ENCODE data around the gene AFDN. TPM values are rescaled to one million over a fixed set of nuclear protein-coding genes. Genes with fewer than 3 reads are reported as not detected.

The AFDN gene
- total and polyA plus RNA-seq, 9 donors = 24.4 to 266 (median 86.6) TPM

DNA sequence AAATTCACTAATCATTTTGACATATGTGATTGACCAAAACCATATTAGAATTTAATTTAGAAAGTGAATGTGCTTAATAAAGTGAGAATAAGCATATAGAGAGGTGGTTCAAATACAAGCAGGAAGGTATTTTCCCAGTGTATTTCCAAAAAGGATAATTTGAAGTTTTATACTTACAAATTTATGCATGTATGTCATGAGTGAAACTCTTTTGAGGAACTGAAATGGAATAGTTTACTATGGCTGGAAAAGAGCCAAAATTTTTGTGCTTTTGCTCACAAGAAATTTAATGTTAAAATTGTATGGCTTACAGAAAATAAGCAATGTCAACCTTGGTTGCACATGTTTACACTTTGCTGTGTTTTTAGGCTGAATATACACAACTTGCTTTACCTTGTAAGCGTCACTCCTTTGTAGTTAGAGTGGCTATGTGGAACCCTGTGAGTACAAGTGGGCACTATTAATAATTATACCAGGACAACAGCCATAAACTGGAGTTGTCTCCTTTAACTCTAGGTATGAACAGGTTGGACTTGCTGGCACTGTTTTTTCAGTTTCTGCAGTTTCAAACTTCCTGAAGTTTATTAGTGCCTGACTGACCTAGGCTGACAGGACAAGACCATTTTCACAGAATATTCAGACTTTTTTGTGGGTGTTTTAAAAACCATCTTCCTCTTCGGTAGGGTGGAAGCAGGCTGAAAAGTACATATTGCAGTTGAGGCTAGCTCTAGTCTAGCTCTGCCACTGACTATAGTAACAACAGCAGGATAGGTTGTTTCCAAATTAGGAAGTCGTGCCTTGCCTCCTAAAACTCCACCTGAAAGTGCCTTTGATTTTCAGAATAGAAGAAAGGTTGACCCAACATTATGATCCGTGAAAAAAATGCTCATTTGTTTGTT is 6.0 kb downstream of the AFDN start:
- H3K4me3 ChIP-seq = no peak overlapping the region
- H3K4me1 ChIP-seq (ENCODE audit: insufficient read depth) = no peaks in the 10 kb centered on the region
- H3K27ac ChIP-seq = no peak overlapping the region
- H3K27me3 ChIP-seq = peaks cover 3% of the 10 kb centered on the region
- no peak for TF ChIP-seq POLR2A (IDR thresholded peaks at IDR 0.05)
- TF ChIP-seq EP300 (IDR thresholded peaks at IDR 0.05) = no peak
- TF ChIP-seq, protein P1, sequence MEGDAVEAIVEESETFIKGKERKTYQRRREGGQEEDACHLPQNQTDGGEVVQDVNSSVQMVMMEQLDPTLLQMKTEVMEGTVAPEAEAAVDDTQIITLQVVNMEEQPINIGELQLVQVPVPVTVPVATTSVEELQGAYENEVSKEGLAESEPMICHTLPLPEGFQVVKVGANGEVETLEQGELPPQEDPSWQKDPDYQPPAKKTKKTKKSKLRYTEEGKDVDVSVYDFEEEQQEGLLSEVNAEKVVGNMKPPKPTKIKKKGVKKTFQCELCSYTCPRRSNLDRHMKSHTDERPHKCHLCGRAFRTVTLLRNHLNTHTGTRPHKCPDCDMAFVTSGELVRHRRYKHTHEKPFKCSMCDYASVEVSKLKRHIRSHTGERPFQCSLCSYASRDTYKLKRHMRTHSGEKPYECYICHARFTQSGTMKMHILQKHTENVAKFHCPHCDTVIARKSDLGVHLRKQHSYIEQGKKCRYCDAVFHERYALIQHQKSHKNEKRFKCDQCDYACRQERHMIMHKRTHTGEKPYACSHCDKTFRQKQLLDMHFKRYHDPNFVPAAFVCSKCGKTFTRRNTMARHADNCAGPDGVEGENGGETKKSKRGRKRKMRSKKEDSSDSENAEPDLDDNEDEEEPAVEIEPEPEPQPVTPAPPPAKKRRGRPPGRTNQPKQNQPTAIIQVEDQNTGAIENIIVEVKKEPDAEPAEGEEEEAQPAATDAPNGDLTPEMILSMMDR (IDR thresholded peaks at IDR 0.05) = no peak
- no peaks in the 10 kb centered on the region for H3K36me3 ChIP-seq
- intact Hi-C loops (cut with DNase I) = no loop called here
- DNase-seq = no peak
- H3K9me3 ChIP-seq = no peaks in the 10 kb centered on the region
- WGBS, 3 donors = 57 to 64% (median 59%) methylated on average over 4 of the region's 4 CpGs

DNA sequence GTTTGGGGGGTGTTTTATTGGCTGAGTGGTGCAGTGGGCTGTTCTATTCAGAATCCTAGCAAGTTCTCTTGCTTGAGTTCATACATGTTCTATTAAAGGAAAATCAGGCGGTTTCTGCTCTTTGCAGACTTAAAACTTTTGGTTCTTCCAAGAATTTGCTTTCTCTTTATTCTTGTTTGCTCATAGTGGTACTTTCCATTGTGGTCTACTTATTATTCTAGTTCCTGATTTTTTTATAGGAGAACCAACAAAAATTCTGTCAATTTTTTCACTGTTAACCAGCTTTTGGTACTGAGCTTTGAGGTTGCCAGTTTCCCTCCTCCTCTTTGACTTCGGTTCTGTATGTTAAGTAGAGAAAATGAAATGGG is 6.7 kb downstream of the AFDN start:
- H3K4me3 ChIP-seq = no peak overlapping the region
- no peaks in the 10 kb centered on the region for H3K36me3 ChIP-seq
- WGBS, 3 donors = 67 to 82% (median 78%) methylated on average over 2 of the region's 2 CpGs
- DNase-seq = no peak
- intact Hi-C loops (cut with DNase I) = no loop called here
- H3K27ac ChIP-seq = no peak overlapping the region
- no peaks in the 10 kb centered on the region for H3K4me1 ChIP-seq (ENCODE audit: insufficient read depth)
- H3K27me3 ChIP-seq = peaks cover 3% of the 10 kb centered on the region
- H3K9me3 ChIP-seq = no peaks in the 10 kb centered on the region
- TF ChIP-seq POLR2A (IDR thresholded peaks at IDR 0.05) (no peak), EP300 (IDR thresholded peaks at IDR 0.05) (no peak)
- TF ChIP-seq, protein P1 (IDR thresholded peaks at IDR 0.05) = no peak

DNA sequence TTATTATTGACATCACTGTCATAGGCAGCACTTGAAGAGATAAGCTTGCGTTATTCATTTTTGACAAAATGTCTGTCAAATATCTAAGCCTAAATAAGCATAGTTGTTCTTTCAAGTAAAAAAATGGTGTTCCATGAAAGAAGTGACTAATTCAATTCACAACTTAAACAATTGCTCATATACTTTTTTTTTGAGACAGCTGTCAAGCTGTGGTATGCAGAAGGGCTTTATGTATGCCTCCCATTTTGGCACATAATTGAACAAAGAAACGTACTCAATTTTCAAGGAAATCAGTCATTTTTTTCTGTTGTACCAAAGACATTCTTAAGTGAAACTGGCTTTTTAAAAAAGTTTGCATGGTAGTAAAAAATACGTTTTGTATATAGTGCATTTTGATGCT is 8.5 kb downstream of the AFDN start:
- DNase-seq = no peak
- Histone ChIP-seq H3K4me1 (ENCODE audit: insufficient read depth) (no peaks in the 10 kb centered on the region), H3K36me3 (no peaks in the 10 kb centered on the region), H3K4me3 (no peak overlapping the region), H3K27ac (no peak overlapping the region), H3K9me3 (no peaks in the 10 kb centered on the region), H3K27me3 (no peaks in the 10 kb centered on the region)
- intact Hi-C loops (cut with DNase I) = no loop called here
- WGBS, 3 donors = 89 to 92% (median 91%) methylated on average over 3 of the region's 3 CpGs
- TF ChIP-seq POLR2A (IDR thresholded peaks at IDR 0.05) = no peak
- TF ChIP-seq, protein P1 (IDR thresholded peaks at IDR 0.05) = no peak
- no peak for TF ChIP-seq EP300 (IDR thresholded peaks at IDR 0.05)

DNA sequence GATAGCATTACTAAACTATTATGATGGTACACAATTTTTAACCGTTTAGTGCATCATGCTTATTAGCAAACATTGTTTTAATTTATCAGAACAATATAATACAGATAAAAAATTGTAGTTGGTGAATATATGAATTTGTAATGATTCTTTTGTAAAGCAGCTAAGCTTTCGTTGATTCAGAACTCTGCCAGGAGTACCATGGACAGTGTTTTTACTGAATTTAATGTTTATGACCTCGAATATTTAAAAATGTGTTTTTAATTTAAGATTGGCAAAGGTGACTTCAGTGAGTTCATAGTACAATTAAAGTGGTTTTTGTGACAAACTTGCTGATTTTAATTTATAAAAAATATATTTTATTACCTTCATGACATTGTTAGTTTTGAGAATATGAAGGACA is 10.0 kb downstream of the AFDN start:
- Histone ChIP-seq H3K9me3 (no peaks in the 10 kb centered on the region), H3K36me3 (no peaks in the 10 kb centered on the region), H3K4me3 (no peak overlapping the region), H3K27me3 (no peaks in the 10 kb centered on the region), H3K4me1 (ENCODE audit: insufficient read depth) (peaks cover 3% of the 10 kb centered on the region), H3K27ac (no peak overlapping the region)
- TF ChIP-seq, protein P1 (IDR thresholded peaks at IDR 0.05) = no peak
- no peak for TF ChIP-seq EP300 (IDR thresholded peaks at IDR 0.05)
- no peak for TF ChIP-seq POLR2A (IDR thresholded peaks at IDR 0.05)
- intact Hi-C loops (cut with DNase I) = no loop called here
- no peak for DNase-seq
- 43 to 54% (median 48%) methylated on average over 3 of the region's 3 CpGs for WGBS, 3 donors
